ENCODE results near the gene ALS2CL.

Gene ALS2CL

DNA sequence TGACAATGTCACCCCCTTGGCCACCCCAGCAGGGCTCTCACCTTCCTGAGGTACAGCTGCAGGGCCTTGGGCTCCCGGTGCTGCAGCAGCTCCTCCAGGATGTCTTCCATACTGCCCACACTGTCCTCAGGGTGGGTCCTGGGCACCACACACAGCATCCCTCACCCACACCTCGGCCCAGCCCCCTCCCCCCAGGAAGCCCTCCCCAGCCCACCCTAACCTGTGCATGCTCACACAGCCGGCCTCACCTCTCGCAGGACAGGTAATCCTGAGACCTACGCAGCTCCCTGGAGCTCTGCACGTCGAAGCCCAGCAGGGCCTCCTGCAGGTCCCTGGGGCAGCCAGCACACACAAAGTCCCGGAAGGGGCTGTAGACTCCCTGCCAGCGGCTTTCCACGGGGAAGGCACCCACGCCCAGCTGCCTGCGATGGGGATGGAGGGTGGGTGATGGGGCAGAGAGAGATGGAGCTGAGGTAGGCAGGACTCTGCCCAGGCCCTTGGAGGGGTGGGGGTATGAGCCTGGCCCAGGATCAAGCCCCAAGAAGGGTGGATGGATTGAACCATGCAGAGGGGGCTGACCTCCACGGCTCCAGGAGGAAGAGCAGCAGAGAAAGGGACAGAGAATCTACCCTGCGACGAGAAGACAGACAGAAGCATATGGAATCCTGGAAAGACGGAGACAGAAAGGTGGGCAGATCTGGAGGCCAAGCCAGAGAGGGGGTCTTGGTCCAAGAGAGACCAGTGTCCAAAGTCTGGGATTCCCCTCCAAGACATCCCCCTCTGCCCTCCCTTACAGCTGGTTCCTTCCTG, 16.7 kb downstream of the ALS2CL start:
- no peak for DNase-seq

DNA sequence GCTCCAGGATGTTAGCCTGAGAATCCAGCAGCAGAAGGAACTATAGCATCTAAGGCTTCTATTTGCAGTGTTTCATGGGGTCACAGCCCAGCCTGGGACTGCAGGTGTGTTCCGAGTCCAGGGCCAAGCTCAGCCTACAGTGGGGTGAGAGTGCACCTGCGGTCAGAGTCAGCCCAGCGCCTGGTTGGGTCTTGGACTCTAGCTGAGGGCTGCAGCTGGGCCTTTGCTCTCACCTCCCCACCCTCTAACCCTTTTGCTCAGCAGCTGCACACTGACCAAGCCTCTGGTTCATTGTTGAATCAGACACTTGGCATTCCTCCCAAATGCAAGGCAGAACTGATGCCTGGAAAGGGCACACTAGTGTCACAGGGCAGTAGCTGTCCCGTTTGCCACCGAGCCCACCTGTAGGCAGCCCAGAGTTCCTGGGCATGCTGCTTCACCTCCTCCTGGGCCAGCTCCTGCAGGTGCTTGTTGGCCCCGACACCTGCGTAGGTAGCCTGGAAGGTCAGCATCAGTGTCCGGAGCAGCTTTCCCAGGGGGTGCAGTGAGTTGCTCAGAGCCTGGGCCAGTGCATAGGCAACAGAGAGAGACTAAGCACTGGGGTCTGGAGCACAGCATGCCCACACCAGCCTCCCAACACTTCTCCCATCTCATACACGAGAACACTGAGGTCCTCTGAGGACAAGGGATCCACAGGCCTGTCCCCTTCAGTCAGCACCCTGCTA, 17.5 kb downstream of the ALS2CL start:
- no peak for DNase-seq

DNA sequence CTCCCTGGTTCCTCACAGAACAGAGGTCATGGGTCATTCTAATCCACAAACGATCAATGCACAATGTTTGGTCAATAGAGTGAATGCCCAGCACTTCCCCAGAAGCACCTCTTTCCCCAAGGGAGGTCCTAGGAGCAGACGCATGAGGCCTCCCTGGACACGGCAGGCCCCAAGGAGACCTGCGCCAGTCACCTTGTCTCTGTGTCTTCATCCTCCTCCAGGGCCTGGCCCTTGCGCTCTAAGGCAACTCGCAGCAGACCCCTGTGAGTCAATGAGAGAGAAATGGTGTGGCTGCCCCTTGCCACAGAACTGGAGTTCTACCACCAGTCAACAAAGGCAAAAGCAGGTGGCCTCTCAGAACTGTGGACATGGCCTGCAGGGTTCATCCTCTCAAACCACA, 18.1 kb downstream of the ALS2CL start:
- no peak for DNase-seq

DNA sequence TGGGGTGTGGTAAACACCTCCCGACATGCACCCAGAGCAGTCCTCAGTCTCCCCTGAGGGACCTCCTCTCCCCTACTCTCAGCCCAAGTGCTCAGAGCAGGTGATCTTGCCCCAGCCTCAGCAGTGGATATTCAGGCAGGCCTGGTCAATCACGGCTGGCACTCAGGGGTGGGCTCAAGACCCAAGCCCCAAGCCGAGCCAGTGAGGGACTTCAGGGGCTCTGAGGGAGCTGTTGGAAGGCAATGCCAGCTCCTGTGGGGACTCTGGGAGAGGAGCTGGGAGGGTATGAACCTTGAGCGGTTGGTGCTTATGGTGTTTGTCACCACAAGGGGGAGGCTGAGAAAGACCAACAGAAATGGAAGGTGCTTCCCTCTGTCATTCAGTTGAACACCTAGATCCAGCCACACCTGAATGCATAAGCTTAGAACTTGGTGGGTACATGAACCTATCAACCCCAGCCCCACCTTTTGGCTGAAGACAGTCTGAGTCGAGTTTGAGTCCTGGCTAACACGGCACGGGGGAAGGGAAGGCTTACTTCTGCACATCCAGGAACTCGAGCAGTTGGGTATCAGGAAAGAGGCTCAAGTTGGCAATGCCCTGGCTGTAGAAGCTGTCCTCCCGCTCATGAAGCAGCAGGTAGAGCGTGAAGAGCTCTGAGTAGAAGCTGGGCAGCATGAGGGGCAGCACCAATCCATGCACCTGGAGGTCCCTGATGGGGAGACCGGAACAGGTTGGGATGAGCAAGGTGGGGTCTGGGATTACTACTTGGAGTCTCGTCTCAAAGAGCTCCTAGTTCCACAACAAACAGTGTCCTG, 19.2 kb downstream of the ALS2CL start:
- no peak for DNase-seq

DNA sequence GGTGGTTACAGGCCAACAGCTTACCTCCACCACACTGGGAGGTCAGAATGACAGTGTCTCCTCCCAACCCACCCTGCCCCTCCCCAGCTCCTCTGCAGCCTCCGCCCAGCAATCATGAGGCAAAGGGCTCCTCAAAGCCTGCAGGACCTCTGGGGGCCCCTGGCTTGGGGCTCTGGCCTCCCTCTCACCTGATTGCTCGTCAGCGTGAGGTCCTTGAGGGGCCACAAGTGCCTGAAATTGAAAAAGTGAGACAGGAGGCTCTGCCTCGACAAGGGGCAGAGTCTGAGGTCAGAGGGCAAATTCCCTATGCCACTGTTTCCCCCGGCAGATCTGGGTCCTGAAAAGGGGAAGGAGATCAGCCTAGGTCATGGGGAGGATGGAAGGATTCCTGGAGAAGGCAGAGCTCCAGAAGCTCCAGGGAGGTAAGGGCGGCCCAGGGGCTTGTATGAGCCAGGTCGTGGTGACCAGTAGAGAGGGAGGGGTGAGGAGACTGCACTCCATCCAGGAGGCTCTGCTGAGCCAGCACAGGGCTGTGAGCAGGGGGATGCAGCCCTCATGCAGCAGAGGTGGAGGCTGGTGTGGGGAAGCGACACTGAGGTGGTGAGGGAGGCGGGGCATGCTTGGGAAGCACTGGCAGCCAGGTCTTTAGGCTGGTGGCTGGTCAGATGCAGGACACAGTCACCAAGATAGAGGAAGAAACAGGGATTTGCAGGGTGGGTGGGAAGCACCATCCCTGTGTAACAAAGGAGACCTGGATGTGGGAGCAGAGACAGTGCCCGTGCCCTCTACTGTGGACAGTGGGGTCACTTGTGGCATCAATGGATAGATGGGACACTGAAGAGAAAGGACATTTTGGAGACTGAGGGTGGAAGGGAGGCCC, 20.1 kb downstream of the ALS2CL start:
- no peak for DNase-seq

DNA sequence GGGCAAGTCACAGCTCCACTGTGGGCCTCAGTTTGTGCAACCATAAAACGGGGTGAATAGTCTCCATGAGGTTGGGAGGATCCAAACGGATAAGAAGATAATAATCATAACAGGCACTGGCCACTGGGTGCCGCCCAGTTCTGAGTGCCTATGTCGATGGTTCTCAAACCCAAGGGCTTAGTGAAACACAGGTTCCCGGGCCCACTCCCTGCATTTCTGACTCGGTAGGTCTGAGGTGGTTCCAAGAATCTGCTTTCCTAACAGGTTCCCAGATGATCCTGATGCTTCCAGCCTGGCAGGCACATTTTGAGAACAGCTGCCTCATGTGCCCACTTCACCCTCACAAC, 21.2 kb downstream of the ALS2CL start:
- DNase-seq, result no peak

DNA sequence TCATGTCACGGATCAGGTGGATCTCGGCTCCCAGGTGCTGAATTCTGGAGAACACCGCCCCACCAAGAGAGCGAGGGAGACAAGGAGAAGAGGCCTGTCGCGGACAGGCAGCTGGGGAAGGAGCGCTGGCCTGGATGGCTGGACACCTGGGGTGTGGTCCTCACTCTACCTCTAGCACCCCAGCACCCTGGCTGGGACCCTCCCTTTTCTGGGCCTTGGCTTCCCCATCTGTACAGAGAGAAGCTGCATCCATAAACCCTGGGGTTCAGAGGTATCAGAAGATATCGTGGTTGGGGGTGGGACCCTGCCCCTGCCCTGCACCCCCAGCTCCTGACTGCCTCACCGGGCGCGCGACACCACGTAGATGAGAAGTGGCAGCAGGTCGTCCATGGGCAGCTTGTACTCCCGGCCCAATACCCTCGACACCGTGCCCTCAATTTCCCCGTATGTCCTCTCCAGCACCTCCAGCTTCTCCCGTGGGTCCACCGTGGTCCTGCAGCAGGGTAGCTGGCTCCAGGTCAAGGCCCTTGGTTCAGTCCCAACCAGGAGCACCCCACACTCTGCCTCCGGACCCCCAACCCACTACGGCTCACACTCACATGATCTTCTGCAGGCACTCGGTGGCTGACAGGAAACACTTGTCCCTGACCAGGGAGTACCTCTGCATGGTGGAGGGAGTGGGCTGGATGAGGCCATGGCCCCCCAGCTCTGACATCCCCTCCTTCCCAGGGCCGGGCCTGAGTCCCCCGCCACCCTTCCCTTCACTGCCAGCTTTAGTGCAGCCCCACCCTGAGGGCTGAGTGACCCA, 21.7 kb downstream of the ALS2CL start:
- no peak for DNase-seq

DNA sequence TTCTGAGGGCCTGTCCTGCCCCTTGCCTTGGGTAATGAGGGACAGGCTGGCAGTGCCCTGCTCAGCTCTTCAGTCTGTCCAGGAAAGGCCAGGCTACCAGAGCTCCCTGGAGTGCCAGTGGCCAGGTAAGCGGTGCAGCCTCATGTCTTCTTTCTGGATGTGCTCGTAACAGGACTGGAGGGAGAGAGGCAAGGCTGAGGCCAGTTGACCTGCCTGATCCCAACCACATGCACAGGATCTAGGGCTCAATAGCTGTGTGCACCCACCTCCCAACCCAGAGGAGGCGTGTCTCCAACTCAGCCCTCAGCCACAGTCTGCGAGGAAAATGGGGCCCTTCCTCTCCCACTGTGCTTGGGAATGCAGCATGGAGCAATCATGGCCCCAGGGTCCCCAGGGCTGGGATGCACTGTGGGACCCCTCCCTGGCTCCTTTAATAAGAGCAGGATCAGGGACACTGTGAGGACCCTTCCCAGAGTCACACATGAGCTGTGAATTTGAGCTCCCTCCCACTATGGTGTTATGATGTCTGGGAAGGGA, 22.5 kb downstream of the ALS2CL start:
- no peak for DNase-seq

DNA sequence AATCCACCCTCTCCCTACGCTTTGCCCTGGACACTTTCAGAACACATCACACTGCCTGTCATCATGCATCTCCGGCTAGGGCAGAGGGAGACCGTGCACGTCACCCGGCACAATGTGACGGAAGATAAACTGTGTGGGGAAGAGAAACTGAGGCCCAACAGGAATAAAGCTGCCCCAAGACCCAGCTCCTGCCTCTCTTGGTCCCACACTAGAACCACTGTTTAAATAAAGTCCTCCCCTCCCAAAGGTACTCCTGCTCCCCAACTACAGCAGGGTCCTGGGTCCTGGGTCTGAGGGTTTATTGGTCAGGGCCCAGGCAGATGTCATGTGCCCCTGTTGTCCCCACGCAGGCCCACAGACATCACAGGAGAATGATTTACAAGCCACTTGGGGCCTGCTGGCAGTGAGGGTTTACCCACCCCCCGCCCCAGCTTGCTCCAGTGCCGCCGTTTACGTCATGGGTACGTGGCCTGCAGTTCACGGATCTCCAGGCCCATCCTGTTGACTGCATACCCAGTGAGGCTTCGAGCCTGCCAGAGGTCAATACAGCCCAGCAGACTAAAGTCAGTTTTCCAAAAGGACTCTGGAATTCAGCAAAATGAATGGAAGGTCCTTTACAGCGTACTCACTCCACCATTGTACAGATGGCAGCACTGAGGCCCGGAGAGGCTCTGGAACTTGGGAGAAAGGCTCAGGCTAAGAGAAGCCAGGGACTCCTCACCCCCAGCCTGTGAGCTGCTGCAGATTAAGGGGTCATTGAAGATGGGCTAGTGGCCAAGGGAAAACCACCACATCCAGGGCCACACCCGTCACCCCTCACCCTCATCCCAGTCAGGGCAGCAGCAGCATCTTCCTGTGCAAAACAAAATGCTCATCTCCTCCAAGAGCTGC, 23.2 kb downstream of the ALS2CL start:
- no peak for DNase-seq

DNA sequence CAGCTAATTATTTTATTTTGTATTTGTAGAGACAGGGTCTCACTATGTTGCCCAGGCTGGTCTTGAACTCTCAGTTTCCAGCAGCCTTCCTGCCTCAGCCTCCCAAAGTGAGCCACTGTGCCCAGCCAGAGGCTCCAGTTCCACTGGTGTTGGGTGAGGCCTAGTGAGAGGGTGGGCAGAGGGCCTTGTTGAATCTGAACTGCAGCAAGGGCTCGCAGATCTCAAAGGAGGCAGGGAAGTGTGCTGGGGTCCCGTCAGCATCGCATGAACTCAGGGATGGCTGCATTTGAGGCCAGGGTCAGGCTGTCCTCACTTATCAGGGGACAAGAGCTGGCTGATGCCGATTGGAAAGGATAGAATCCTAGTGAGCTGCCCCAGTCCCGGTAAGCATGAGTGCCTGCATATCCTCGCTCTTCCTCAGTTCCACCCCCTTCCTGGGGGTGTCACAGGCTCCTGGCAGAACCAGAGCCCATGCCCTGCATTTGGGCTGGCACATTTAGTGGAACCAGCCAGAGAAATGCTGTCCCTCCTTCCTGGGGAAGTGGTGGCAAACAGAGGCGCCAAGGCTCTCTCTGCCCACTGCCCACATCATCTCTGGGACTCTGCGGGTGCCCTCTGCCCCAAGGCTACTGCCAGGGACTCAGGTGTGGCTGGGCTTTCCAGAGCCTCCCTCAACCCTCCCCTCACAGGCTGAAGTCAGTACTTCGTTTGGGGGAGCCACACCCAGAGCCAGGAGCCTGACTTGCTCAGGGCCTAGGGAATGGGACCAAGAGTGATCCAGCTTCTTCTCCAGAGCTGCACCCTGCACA, 24.1 kb downstream of the ALS2CL start:
- DNase-seq, result no peak

DNA sequence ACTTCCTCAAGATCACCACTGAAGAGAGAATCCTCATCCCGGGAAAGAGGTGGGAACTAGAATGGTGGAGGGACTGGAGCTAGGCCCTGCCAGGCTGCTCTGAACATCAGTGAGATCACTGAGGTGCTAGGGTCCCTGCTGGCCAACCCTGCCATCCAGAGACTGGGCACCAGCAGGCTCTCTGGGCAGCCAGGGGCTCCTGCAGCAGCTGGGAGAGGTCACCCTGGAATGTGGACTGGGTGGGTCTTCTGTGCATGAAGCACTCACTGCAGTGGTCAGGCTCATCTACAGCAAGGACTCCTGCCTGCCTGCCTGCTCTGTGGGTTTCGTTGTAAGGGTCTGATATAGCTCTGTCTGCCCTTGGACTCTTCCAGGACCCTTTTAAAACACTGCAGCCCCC, 24.9 kb downstream of the ALS2CL start:
- no peak for DNase-seq

DNA sequence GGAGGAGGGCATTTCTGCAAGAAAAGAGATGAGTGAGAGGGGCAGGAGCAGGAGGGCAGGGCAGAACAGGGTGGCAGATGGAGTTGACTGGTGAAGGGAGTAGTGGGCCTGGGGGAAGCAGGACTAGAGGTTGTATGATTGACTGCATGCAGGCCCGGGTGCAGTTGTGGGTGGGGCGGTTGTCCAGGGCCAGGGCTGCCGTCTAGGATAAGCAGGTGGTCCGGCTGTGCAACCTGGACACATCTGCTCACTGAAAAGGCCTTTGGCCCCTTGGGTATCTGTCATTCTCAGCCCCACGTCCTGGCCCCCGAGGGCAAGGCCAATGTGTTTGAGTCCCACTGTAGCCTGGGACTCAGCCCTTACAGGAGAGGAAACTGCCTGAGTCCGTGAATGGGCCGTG, 25.4 kb downstream of the ALS2CL start:
- DNase-seq, result no peak

DNA sequence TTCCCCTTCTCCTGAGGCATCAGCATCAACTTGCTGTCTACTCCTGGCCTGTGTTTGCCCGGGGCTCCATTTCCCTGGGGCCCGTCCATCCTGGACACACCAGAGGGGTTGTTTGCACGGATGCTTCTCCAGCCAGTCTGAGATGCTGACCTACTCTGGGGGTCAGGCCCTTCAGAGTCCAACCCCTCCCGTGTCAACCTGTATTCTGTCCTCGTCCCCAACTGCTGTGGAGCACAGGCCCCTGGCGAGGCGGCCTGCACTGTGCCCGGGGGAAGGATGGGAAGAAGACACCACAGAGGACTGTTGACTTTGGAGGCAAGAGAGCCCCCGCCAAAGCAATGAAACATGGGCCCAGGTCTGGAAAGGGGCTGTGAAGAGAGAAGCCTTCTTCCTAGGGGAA, 25.8 kb downstream of the ALS2CL start:
- no peak for DNase-seq

DNA sequence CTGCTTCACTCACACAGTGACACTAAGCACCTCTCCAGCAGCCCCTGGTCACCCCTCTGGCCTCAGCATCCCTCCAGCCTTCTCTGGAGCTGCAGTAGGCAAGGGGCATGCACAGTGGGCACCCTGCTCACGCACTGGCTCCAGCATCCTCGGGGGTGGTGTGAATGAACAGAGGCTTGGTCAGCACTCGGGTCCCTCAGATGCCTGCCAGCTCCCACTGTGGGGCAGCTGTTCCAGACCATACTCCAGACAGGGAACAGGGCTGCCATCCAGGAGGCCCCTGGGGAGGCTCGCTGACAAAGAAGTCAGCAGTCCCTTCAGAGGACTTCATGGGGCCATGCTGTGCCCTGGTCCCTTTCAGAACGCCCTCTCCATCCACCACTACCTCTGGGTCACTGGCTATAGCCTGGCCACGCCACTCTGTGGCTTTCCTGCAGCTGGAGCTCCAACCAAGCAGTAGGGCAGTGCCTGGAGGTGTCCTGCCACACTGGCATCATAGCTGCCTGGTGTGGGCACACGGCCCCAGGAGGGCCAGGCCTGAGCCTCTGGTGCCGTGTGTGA, 26.3 kb downstream of the ALS2CL start:
- no peak for DNase-seq

DNA sequence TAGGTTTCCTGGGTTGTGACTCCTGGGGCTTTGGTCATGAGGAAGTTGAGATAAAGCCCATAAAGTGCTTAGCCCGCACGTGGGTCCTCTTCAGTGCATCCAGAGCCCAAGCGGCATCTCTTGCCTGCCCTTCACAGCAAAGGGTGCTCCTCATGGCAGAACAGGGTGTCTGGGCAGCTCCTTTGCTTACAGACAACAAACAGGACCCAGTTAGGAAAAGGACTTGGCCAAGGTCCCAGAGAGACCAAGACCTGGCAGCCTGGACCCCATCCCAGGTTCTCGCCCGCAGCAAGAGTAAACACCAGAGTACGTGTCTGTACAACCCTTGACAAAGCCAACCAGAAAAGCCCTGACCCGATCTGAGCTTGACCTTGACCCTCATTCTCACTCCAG, 27.0 kb downstream of the ALS2CL start:
- DNase-seq, result no peak

DNA sequence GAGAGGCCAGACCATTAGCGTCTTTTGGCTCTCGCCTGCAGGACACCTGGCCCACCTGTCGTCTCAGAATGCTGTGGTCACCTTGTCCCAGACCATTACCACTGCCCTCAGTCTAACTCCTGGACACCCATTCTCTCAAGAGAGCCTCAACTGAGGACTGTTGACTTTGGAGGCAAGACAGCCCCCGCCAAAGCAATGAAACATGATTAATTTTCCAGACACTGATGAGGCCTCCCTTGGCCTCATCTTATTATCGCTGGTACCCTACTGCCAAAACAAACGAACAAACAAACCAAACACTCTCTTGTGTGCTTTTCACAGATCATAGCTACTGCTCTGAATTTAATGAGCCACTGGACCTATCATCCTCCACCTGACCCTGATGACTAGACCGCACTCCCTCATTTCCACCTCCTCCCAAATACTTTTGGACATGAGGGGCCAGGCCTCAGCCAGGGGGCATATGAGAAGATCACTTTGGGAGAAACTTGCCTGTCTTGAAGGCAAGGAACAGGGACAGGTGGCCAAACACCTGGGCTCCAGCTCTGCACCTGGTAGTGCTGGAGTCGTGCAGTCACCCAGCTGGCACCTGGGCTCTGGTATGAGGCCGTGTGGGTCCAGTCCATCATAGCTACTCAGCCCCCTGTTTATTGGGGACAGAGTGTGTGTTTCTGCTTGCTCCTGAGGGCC, 27.6 kb downstream of the ALS2CL start:
- no peak for DNase-seq

DNA sequence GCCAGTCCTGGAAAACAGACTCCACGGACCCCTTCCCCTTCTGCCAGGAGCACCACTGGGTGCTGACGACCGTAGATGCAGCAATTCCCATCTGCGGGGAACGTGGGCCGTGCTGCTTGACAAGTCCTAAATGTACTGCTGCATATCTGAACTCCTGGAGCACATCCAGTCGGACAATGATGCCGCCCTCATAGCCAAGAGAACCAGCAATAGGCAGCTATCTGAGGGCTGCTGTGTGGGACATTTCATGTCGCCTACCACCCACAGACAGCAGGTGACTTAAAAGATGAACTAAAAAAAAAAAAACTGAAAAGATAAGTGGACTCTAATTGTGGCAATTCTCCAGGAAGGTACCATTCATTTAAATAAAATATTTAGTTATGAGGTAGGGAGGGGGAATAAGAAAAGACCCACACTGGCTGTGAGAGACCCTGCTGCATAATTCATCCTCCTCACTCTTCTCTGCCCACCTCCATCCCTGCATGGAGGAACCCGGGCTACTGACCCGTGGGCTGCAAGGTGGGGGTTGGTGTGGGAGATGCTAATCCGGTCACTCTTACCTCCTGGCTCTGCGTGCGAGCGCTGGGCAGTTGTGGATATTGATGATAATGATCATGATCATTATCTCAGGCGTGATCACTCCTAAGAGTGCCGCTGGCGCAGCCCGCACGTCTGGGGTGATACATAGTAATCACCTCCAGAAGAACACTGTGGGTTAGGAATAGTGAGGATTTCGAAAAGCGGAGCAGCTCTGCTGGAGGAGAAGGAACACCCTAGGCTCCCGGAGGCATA, 28.3 kb downstream of the ALS2CL start:
- DNase-seq, result no peak
